Cardiac septum (tissue), 1 donor: ENCODE data around the gene USP43. TPM values are rescaled to one million over a fixed set of nuclear protein-coding genes. Genes with fewer than 3 reads are reported as not detected.
"Not testable (repeated sequence)": the region's sequence is repeated elsewhere in the genome, so short reads cannot be mapped to it uniquely, and the experiment has no call there.

Experiments
- DNase-seq: peaks from one replicate; pipeline ENCODE4 v3.0.0-alpha.2; 2020; ENCODE audit warnings: low spot score
- intact Hi-C: fragments of 100-400 bp; cut with DNase I; formaldehyde crosslinking; loops from one replicate; pipeline ENCODE4 v1.14.0; 2022
- total RNA-seq: library from RNA; stranded (reverse); fragmentation: NEBNext Ultra II Directional; extraction: Animal tissue kit (Norgen Biotek cat#: 25700); gene quantifications from one replicate; pipeline ENCODE4 v1.2.1, GENCODE V29; 2021
- donor health status: DM: no; HTN: no; CAD: no.

Gene USP43
- total RNA-seq, 1 donor from 2014 or later, result not detected

GRCh38 chr17:9658593-9659211, 13.4 kb downstream of the USP43 start:
- no peak for DNase-seq
- intact Hi-C loops, result no loop called here

- intact Hi-C loops, result no loop called here
- no peak for DNase-seq
These were observed 15.7 kb downstream of the USP43 start for GRCh38 chr17:9661027-9661426.

- DNase-seq, intact Hi-C loops: not testable (repeated sequence)
These were observed 18.2 kb downstream of the USP43 start for GRCh38 chr17:9663511-9663910.

- DNase-seq, result no peak
- intact Hi-C loops, result no loop called here
These were observed 21.2 kb downstream of the USP43 start for GRCh38 chr17:9666461-9667050.

GRCh38 chr17:9668517-9668916, 23.2 kb downstream of the USP43 start:
- DNase-seq, result no peak
- intact Hi-C loops, result no loop called here

- intact Hi-C loops, result no loop called here
- DNase-seq, result no peak
These were observed 24.3 kb downstream of the USP43 start for GRCh38 chr17:9669551-9670008.

- intact Hi-C loops, result no loop called here
- no peak for DNase-seq
These were observed 25.3 kb downstream of the USP43 start for GRCh38 chr17:9670596-9670995.

GRCh38 chr17:9671559-9671958, 26.2 kb downstream of the USP43 start:
- intact Hi-C loops, result no loop called here
- DNase-seq, result no peak

- no peak for DNase-seq
- intact Hi-C loops, result no loop called here
These were observed 26.9 kb downstream of the USP43 start for GRCh38 chr17:9672266-9672665.

- DNase-seq, result no peak
- intact Hi-C loops, result no loop called here
These were observed 27.4 kb downstream of the USP43 start for GRCh38 chr17:9672691-9673090.

GRCh38 chr17:9676084-9676483, 30.8 kb downstream of the USP43 start:
- intact Hi-C loops, result no loop called here
- DNase-seq, result no peak

- DNase-seq, result no peak
- intact Hi-C loops, result no loop called here
These were observed 31.5 kb downstream of the USP43 start for GRCh38 chr17:9676820-9677310.

- intact Hi-C loops, result no loop called here
- DNase-seq, result no peak
These were observed 32.1 kb downstream of the USP43 start for GRCh38 chr17:9677411-9677810.

- intact Hi-C loops, result no loop called here
- DNase-seq, result no peak
These were observed 32.6 kb downstream of the USP43 start for GRCh38 chr17:9677896-9678295.

GRCh38 chr17:9684955-9685621, 39.8 kb downstream of the USP43 start:
- no peak for DNase-seq
- intact Hi-C loops, result no loop called here

GRCh38 chr17:9693755-9694154, 48.4 kb downstream of the USP43 start:
- intact Hi-C loops, result no loop called here
- DNase-seq, result no peak

- no peak for DNase-seq
These were observed 51.1 kb downstream of the USP43 start for GRCh38 chr17:9696279-9697044.

GRCh38 chr17:9700136-9700535, 54.8 kb downstream of the USP43 start:
- intact Hi-C loops, result no loop called here
- DNase-seq, result no peak

More at GRCh38 chr17:9696279-9697044, 51.1 kb downstream of the USP43 start:
- intact Hi-C loops, result no loop called here

- intact Hi-C loops, result no loop called here
- DNase-seq, result no peak
These were observed 55.6 kb downstream of the USP43 start for GRCh38 chr17:9700754-9701476.

GRCh38 chr17:9702482-9702881, 57.2 kb downstream of the USP43 start:
- intact Hi-C loops, result no loop called here
- DNase-seq, result no peak
